ENCODE data around the gene FASTKD1.
A peak's percentile ranks its signal among the peaks of the same experiment; 100 is the strongest.

The FASTKD1 gene

DNA sequence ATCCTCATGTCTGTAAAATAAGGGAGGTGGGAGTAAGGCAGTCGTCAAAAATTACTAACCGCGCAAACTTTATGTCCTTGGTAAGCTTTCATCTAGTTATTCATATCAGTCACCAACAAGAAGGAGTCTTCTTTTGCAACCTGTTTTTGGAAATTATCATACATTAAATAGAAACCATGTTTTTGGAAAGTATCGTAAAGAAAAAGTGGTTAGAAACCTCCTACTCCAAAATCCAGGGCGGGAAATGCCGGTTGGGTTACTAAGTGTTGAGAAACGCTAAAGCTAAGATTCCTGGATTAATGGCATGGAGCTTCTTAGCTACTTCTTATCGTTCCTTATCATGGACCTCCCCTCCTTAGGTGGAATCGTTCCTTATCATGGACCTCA lies 93.6 kb downstream of the FASTKD1 start:
- H3K4me2 ChIP-seq (ENCODE audit: low read depth, low read length, poor library complexity, severe bottlenecking), result peak overlapping the region; percentile 80
- no peaks in the 10 kb centered on the region for H4K20me1 ChIP-seq (ENCODE audit: insufficient read depth, low read length, poor library complexity, severe bottlenecking)
- H3K27me3 ChIP-seq (ENCODE audit: insufficient read depth, low read length, poor library complexity, severe bottlenecking), result no peaks in the 10 kb centered on the region
- no peak for TF ChIP-seq EZH2phosphoT487 (IDR thresholded peaks at IDR 0.05; ENCODE audit: borderline replicate concordance)
- TF ChIP-seq, protein P1, sequence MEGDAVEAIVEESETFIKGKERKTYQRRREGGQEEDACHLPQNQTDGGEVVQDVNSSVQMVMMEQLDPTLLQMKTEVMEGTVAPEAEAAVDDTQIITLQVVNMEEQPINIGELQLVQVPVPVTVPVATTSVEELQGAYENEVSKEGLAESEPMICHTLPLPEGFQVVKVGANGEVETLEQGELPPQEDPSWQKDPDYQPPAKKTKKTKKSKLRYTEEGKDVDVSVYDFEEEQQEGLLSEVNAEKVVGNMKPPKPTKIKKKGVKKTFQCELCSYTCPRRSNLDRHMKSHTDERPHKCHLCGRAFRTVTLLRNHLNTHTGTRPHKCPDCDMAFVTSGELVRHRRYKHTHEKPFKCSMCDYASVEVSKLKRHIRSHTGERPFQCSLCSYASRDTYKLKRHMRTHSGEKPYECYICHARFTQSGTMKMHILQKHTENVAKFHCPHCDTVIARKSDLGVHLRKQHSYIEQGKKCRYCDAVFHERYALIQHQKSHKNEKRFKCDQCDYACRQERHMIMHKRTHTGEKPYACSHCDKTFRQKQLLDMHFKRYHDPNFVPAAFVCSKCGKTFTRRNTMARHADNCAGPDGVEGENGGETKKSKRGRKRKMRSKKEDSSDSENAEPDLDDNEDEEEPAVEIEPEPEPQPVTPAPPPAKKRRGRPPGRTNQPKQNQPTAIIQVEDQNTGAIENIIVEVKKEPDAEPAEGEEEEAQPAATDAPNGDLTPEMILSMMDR (conservative IDR thresholded peaks at IDR 0.05; ENCODE audit: low read length), result no peak
- no peaks in the 10 kb centered on the region for H3K36me3 ChIP-seq (ENCODE audit: insufficient read depth, low read length)
- peak overlapping the region; percentile 100 for H2AFZ ChIP-seq (ENCODE audit: low read length)
- H3K9ac ChIP-seq (ENCODE audit: low read depth, low read length, poor library complexity, severe bottlenecking), result peak overlapping the region; percentile 72
- no peaks in the 10 kb centered on the region for H3K9me3 ChIP-seq (ENCODE audit: insufficient read depth, low read depth, low read length)
- no peaks in the 10 kb centered on the region for H3K9me2 ChIP-seq (replicated peaks; ENCODE audit: low read depth, low read length)
- H3F3A ChIP-seq (ENCODE audit: low read depth), result no peaks in the 10 kb centered on the region
- no peaks in the 10 kb centered on the region for H3K79me2 ChIP-seq (ENCODE audit: insufficient read depth, low read length)
- peak overlapping the region; percentile 93 for H3K4me3 ChIP-seq (ENCODE audit: low read length, poor library complexity, severe bottlenecking)
- H3K4me1 ChIP-seq (ENCODE audit: insufficient read depth, low read length, poor library complexity, severe bottlenecking), result peaks cover 9% of the 10 kb centered on the region
